Stimulated activated CD8-positive, alpha-beta memory T cell treated with anti-CD3 and anti-CD28 coated beads, Interleukin-7, amount 100 ng/mL, for 24 hours (primary cell): Measurements from ENCODE around the gene MYF5.

Experiments used
- DNase-seq: peaks from one replicate; pipeline ENCODE4 v3.0.0-alpha.2; 2020; ENCODE audit warnings: low read depth

Gene MYF5

GRCh38 chr12:80707830-80708258 is 8.9 kb upstream of the MYF5 start:
- DNase-seq: no peak

- DNase-seq: no peak
These were observed 8.3 kb upstream of the MYF5 start for GRCh38 chr12:80708259-80708974.

- no peak for DNase-seq
These were observed 7.8 kb upstream of the MYF5 start for GRCh38 chr12:80708975-80709328.

GRCh38 chr12:80709811-80710726 is 6.6 kb upstream of the MYF5 start:
- DNase-seq: no peak

- DNase-seq: no peak
These were observed 5.8 kb upstream of the MYF5 start for GRCh38 chr12:80710727-80711449.

GRCh38 chr12:80711866-80712265 is 4.8 kb upstream of the MYF5 start:
- DNase-seq: no peak

- no peak for DNase-seq
These were observed 3.8 kb upstream of the MYF5 start for GRCh38 chr12:80712866-80713265.

- DNase-seq: no peak
These were observed 3.3 kb upstream of the MYF5 start for GRCh38 chr12:80713419-80713818.

- DNase-seq: no peak
These were observed 2.7 kb upstream of the MYF5 start for GRCh38 chr12:80714055-80714454.

GRCh38 chr12:80714846-80715245 is 1.9 kb upstream of the MYF5 start:
- no peak for DNase-seq

GRCh38 chr12:80715713-80716249 is 931 bp upstream of the MYF5 start:
- no peak for DNase-seq

- no peak for DNase-seq
These were observed 1.1 kb downstream of the MYF5 start for GRCh38 chr12:80717856-80718255.

GRCh38 chr12:80720516-80720915 is 3.8 kb downstream of the MYF5 start:
- DNase-seq: no peak

- DNase-seq: no peak
These were observed 4.6 kb downstream of the MYF5 start for GRCh38 chr12:80721326-80721725.

GRCh38 chr12:80745851-80746505 is 29.3 kb downstream of the MYF5 start:
- DNase-seq: no peak

GRCh38 chr12:80747800-80748199 is 31.1 kb downstream of the MYF5 start:
- DNase-seq: no peak

- DNase-seq: no peak
These were observed 32.7 kb downstream of the MYF5 start for GRCh38 chr12:80749456-80749855.

- DNase-seq: no peak
These were observed 35.8 kb downstream of the MYF5 start for GRCh38 chr12:80752464-80752863.

- no peak for DNase-seq
These were observed 37.6 kb downstream of the MYF5 start for GRCh38 chr12:80754274-80754673.

- no peak for DNase-seq
These were observed 40.2 kb downstream of the MYF5 start for GRCh38 chr12:80756875-80757274.

- no peak for DNase-seq
These were observed 45.1 kb downstream of the MYF5 start for GRCh38 chr12:80761838-80762237.

- DNase-seq: no peak
These were observed 47.2 kb downstream of the MYF5 start for GRCh38 chr12:80763874-80764273.
